GM19395 (cell line): ENCODE results near the gene TMEFF2.
"Not testable (repeated sequence)": the region's sequence is repeated elsewhere in the genome, so short reads cannot be mapped to it uniquely, and the experiment has no call there.

Experiments used
- ATAC-seq: cut with Tn5 transposase; IDR thresholded peaks from one replicate; pipeline ENCODE4 v1.9.1; 2021; ENCODE audit warnings: mild to moderate bottlenecking, moderate library complexity; ENCODE audit not compliant: unreplicated experiment

The TMEFF2 gene

DNA sequence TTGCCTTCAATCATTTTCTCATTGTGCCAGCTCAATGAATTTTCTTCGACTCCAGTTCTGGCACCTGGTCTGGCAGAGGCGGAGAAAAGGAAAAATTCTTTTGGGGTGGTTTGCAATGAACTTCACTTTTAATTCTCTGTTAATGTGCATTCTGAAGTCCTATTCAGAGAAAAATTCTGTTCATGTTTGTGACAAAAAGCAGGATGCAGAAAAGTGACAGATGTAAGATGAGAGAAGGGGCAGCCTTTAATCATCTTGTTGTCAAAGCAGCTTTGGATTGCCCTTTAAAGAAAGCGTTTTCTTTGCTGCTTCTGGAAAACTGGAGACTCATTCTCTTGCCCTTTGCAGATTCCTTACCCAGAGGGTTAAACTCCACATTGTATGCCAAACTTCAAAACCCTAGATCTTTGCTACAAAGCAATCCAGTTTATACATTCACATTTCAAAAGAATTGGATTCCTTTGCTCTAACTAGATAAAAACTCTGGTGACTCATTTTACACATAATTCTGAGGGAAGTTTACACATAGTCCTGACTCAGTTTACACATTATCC lies 253.3 kb downstream of the TMEFF2 start:
- no peak for ATAC-seq

DNA sequence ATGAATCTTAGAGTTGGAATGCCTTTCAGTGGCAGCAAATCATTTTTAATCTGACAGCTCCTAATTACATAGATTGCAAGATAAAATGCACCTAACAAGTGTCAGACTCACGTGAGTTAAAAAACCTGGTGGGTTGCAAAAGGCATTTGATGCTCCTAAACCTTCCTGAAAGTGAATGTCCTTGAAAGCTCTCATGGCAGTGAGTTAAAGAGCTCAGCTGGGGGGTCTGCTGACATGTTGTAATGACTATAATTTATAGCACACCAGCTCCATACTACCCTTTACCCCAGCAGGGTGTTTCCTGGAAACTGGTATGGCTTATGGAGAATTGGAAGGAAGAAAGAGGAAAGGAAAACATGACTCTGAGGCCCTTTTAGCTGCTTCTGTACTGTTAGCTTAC lies 256.0 kb downstream of the TMEFF2 start:
- no peak for ATAC-seq

DNA sequence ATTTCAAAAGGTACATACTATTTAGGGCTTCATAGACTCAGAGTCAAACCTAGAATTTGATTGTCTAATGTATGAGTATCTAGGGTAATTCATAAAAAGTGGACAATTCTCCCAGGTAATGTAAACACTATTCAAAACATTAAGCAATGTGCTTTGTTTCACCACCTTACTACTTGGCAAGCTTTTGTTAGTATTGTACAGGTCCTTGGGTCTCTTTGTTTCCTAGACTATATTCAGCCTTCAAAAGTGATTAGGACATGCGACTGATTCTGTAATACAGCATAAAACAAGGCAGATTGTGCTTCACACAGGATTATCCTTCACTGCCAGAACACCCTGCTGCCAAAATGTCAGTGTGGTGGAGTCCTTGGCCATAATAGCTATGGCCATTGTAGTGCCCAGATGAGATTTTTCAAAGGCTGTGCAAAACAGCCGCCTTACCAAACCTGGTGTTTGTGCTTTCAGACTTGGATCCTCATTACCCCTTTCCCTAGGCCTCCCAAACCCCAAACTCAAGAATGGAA lies 257.8 kb downstream of the TMEFF2 start:
- no peak for ATAC-seq

DNA sequence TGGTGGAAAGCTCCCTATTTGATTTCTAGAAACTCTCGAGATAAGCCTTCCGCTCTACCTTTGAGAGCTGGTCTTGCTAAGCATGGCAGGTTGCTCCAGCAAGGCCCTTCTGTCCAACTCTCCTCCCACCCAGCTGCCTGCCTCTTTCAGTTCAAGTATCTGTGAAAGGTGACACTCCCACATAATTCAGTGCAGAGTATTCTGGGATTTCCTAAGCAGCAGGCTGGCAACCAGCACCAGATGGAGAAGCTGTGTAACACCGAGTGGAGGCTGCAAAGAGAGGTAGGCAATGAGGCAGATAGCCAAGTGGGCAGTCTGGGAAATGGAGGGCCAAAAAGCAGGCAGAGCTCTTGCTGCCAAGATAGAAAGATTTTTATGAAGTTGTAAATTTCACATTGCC lies 259.5 kb downstream of the TMEFF2 start:
- ATAC-seq, result no peak

DNA sequence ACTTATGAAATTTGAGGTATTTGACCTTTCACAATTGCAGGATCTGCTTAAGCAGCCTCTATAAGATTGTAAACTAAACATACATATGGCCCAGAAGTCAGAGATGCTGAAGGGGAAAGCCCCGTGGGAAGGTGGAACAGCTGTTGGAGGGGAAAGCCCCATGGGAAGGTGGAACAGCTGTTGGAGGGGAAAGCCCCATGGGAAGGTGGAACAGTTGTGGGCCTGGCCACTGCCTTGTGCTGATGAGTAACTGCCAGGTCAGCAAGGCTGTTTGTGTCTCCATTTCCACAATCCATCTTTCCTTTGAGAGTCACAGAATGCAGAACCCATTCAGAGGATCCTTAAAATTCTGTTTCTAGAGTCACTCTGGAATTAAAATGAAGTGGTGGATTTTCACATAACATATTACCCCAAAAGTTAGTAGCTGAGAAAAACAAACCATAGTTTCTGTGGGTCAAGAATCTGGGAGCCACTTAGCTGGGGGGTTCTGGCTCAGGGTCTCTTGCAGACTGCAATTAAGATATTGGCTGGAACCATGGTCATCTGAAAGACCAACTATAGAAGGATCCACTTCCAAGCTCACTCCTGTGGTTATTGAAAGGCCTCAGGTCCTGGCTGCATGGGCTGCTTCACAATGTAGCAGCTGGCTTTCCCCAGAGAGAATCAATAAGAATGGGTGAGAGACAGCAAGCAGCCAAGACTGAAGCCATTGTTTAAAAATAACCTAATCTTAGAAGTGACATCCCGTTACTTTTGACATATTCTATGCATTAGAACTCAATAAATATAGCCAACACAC lies 261.2 kb downstream of the TMEFF2 start:
- peak; percentile 94 for ATAC-seq

DNA sequence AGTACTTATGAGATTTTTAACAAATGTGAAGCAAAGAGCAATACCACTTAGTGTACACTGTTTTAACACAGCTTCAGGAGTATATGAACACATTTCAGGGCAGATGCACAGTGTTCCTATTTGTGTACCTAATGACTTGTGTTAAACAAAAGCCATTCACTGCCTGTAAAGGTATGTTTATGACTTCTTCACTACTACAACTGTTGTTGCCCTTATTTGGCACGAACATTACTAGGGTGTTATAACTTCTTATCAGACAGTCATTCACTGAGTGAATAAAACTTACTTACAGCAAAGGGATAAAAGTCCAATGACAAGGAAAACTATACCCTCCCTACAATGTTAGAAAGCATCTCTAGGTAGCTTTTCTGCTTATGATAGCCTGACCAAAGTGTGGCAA lies 262.4 kb downstream of the TMEFF2 start:
- no peak for ATAC-seq

DNA sequence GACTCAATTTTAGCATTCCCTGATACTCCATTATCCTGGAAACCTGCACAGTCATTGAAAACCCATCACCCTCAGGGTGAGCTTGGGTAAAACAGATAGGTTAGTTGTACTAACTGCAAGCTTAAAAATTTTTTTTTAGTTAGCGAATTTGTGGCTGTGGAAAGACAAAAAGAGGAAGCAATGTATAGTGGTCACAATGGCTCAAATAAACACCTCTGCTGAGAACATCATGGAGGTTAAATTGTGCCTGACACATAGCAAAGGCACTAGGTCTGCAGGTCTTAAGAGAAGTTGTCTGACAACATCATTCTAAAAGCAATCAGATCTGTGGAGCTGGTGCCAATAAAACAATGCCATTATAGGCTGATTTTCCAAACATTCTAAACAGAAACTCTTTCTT lies 263.4 kb downstream of the TMEFF2 start:
- no peak for ATAC-seq

DNA sequence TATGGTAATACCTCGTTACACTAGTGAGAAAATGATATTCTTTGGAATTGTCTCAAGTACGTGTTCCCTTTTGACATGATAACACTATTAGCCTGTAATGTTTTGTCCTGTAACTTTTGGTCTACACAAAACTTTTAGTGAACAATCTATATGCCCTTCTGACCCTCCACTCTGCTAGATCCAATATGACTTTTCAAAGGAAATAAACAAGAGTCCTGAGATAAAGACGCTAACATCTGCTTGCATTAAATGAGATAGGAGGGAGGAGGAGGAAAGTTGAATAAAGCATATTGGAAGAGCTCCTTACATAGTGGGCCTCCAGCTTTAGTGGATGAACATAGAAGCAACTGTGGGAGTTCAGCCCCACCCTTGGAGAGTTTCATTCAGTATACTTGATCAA lies 264.5 kb downstream of the TMEFF2 start:
- ATAC-seq, result no peak

DNA sequence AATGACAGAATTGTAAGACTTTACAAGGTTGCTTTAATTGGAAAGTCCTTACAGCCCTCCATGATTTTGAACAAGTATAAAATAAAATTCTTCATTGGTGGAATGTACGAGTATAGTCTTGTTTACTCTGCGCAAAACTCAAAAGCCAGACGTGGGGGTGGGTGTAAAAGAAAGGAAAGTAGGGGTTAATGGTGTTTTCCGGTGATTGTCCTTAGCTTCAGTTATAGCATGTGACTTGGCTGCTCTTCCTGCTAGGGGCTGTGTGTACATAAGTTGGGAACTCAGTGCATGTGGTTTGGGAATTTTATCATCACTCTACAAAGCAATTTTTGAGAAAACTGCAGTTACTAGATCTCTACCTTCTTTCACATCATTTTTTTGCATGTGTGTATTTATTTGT lies 265.4 kb downstream of the TMEFF2 start:
- ATAC-seq, result no peak

DNA sequence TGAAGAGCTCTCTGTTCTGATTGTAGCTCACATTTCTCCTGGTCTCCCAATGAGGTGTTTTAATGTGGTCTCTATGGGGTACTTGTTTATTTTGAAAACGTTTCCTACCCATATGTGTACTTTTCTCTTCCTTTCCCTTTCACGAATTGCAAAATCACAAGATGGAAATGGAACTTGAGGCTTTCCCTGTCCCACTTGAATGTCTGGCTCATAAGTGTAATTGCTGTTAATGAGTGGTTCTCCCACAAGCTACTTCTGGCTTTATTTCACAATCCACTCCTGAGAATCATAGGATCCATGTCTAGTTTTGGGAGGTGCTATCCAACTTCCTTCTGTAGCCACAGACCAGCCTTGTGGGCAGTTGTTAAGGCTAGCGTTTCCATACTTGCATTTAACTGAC lies 266.7 kb downstream of the TMEFF2 start:
- ATAC-seq, result no peak

DNA sequence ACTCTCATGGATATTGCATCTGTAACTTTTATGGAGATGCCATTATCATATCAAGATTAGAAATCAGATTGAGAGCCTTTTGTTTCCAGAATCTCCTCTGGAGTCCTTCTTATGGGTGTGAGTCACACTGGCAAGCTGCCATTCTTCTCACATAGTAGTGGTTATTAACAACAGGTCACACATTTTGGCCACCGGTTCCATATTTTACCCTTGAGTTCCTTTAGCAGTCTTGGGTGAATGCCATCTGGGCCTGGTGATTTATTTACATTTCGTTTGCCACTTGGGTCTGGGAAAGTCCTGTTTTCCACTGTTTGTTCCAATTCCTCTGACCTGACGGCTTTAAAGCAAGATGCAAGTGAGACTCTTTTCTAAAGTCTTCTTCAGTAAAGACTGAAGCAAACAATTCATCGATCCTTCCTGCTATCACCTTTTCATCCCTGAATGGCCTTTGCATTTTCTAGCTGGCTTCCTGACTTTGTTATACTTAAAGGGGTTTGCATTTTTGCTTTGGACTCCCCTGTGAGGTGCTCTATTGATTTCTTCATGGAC lies 267.3 kb downstream of the TMEFF2 start:
- ATAC-seq, result no peak

DNA sequence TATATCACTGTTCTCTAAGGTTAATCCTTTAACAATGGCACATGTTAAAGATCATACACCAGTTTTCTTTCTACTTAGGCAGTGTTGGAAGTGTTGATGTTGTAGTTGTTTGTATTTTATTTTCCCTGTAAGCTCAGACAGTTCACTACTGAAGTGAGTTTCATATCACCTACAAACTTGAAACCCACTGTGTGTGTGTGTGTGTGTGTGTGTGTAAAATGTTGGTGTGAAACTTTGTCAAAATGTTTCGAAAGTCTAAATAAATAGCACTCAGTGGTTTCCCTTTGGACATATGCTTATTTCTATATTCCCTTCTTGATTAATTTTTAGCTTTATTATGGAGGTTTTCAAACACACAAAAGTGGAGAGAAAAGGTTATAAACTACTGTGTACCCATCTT lies 268.1 kb downstream of the TMEFF2 start:
- ATAC-seq, result no peak

DNA sequence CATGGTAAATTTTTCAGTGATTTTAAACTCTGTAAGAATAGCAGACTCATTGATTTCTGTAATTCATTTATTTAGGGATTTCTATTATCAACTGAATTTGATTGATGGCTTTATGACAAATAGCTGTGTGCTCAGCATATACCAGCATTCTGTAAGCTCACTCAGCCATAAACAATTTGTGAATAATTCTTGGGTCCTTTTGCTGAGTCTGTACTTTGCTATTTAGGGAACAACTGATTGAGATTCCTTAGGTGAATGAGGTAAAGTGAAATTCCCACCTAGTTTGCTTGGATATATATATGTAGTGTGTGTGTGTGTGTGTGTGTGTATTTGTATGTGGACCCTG lies 271.1 kb downstream of the TMEFF2 start:
- ATAC-seq, result no peak

DNA sequence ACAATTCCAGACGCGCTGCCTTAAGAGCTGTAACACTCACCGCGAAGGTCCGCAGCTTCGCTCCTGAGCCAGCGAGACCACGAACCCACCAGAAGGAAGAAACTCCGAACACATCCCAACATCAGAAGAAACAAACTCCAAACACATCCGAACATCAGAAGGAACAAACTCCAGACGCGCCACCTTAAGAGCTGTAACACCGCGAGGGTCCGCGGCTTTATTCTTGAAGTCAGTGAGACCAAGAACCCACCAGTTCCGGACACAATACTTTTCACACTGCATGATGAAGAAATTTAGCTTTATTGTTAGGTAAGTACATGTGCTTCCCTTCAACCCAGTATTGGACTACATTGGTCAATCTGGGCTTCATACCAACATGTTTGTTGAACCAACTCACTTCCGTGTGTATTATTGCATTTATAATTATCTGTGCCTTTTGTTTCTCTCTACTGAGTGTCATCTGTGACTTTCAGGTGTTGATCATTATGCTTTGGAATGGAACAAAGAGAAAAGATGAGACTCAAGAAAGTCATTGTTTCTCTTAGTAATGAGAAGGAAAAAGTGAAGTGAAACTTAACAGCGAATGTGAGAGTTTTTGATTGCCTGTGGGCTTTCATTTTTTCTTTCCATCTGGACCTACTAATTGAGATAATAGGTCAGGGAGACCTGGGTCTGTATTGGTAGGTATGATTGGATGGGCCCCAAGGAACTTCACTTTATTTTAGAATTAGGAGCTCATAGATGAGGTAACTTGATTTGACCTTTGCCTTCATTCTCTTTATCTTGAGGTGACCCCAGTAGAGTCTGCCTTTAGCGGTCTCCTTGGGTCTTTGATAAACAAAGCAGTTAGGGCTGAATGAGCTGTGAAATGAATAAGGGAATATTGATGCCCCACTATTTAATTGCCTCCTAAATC lies 271.7 kb downstream of the TMEFF2 start:
- peak; percentile 98 for ATAC-seq

DNA sequence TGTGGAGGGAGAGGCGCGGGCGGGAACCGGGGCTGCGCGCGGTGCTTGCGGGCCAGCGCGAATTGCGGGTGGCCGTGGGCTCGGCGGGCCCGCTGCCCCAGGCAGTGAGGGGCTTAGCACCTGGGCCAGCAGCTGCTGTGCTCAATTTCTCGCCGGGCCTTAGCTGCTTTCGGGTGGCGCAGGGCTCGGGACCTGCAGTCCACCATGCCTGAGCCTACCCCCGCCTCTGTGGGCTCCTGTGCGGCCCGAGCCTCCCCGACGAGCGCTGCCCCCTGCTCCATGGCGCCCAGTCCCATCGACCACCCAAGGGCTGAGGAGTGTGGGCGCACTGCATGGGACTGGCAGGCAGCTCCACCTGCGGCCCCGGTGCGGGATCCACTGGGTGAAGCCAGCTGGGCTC lies 273.1 kb downstream of the TMEFF2 start:
- not testable (repeated sequence) for ATAC-seq

DNA sequence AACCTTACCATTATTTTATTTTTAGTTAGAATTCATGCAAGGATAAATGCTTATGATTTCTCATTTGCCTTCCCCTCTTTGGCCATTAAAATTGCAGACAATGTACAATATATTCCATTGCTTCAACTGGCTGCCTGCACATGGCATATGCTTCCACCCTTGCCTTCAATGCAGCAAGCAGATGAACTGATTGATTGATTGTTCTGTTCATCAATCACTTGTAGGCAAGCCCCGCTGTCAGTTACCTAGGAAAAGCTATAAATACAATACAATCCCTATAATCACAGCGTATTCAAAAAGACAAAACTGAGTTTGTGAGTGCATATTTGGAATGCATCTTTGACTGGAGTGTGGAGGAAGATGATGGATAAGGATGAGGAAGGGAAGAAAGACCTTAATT lies 274.2 kb downstream of the TMEFF2 start:
- ATAC-seq, result no peak

DNA sequence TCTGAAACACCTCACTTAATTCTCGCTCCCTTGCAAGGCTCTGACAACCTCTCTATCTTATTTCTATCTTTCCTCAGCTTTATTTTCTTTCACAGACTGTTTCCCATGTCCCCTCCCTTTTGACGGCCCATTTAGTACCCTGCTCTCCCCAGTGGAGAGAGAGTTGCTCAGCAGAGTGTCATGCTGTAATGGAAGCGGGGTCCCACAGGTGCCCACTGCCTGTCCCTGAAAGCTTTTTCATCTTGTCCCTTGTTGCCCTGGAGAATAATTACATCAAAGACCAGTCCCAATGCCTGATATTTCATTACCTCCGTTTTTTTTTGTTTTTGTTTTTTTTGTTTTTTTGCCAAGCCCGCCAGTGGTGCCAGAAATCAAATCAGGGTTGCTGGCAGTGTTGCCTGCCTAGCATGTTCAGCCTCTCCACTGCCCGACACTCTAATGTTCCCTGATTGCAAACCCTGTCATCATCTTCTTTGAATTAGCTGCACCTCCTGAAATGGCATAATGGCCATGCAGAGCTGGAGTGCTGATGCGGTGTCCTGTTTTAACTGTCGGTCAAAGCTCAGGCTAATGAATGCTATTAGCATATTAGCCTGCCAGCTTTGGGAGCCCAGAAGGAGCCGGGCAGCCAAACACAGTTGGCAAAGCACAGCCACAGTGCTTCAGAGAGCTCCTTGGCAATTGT lies 276.6 kb downstream of the TMEFF2 start:
- ATAC-seq, result no peak

DNA sequence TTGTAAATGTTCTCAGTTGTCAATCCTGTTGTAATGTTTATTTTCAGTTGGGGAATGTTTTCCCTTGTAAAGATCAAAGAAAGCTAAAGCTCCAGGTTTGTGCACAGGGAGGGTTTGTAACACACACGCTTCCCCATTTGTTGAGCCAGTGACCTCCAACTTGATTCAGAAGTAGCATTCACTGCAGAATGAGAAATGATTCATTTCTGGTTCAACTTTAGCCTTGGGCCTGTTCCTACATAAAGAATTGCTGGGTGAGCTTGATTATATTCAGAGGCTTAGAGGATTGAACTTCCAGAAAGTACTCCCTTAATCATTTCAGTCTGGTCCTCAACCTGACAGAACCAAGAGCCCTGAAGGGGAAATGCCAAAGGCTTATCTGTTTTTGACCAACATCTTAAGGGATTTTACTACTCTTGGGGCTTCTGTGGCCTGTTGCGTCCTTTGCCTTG lies 277.3 kb downstream of the TMEFF2 start:
- ATAC-seq, result no peak

DNA sequence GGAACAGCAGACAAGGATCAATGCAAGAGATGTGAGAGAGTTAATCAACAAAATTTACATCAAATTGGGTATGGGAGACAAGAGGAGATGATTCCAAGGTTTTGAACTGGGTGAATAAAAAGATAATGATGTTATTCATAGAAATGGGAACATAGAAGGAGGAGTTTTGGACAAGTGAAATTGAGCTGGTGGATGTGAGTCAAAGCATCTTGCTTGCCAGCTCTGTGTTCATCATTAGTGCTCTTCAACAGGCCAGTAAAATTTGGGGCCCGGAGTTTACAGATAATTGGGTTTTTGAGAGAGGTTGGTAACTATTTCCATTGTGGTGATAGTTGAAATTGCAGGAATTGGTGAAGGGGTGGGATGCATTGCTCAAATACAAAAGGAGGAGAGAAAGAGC lies 277.9 kb downstream of the TMEFF2 start:
- ATAC-seq, result no peak

DNA sequence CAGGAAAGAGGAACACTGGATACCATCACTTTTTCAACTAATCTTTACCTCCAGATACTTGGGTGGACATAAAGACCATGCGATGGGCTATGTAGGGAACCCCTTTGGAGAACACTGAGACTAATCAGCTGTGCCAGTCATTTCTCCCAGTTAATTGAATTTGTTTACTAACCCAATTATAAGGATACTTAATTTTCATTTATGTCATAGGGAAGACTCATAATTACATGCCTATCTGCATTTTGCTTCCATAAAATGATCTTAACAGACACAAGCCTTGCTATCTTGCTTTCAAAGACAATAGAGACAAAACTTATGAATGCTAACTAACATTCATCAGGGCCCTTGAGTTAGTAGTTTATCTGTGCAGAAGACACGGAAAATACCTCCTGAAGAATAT lies 279.0 kb downstream of the TMEFF2 start:
- no peak for ATAC-seq

DNA sequence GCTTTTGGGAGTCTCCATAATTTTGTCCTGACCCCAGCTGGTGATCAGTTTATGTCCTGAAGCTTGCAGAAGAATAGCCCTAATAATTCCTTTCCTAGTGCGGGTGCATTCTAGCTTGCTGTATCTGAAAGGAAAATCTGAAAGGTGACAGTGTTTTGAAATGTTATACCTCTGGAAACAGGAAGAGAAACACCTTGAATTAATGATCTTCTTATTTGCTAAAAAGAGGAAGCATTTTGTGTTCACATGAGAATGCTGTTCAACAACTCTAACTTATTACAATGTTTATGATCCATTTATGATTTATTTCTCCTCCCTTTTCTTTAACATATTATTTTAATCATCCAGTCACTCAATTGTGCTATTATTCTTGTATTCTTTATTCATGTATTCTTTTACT lies 280.9 kb downstream of the TMEFF2 start:
- ATAC-seq, result no peak
